NCI-H748 (cell line): ENCODE data around the gene NTRK1.
A peak's percentile ranks its signal among the peaks of the same experiment; 100 is the strongest.
"Not testable (repeated sequence)": the region's sequence is repeated elsewhere in the genome, so short reads cannot be mapped to it uniquely, and the experiment has no call there.

Experiments
- DNase-seq: peaks from one replicate; lab custom pipeline; 2025; ENCODE audit not compliant: unreplicated experiment; lab: John Stamatoyannopoulos, UW

Gene NTRK1

DNA sequence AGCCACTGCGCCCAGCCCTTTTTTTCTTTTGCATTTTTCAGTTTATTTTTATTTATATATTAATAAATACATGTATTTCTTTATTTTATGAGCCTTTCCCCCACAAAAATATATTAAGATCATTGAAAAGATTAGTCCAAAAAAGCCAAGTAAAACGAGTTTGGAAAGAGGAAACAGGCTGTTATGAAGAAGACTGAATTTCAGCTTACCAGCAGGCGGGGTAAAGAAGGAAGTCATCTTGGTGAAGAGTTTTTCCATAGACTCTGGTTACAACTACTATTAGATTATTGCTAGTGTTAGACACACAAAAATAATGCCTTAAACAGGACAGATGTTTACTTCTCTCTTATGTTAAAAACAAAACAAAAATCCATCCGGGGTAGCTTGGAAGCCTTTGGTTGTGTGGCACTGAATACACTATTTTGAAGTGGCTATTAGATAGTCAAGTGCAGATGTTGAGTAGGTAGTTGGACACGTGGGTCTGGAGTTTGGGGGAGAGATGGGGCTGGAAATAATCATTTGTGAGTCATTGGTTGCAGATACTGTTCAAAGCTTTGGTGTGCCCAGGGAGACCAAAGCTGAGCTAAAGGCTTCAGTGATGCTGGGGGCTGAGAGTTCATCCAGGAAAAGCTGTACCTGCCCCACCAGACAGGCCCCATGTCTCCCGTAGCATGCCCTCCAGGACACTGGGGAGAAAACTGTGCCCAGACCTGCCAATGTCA lies 51.1 kb downstream of the NTRK1 start:
- no peak for DNase-seq

DNA sequence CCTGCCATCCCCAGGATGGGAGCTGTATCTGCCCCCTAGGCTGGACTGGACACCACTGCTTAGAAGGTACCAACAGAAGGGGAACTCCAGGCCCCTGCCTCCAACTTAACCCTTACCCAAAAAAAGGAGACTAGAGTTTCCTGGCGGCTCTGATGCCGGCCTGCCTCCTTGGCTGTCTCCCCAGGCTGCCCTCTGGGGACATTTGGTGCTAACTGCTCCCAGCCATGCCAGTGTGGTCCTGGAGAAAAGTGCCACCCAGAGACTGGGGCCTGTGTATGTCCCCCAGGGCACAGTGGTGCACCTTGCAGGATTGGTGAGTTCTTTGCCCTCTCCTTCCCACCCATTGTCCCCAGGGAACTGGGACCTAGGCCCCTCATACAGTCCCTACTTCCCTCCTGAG lies 51.6 kb downstream of the NTRK1 start:
- no peak for DNase-seq

DNA sequence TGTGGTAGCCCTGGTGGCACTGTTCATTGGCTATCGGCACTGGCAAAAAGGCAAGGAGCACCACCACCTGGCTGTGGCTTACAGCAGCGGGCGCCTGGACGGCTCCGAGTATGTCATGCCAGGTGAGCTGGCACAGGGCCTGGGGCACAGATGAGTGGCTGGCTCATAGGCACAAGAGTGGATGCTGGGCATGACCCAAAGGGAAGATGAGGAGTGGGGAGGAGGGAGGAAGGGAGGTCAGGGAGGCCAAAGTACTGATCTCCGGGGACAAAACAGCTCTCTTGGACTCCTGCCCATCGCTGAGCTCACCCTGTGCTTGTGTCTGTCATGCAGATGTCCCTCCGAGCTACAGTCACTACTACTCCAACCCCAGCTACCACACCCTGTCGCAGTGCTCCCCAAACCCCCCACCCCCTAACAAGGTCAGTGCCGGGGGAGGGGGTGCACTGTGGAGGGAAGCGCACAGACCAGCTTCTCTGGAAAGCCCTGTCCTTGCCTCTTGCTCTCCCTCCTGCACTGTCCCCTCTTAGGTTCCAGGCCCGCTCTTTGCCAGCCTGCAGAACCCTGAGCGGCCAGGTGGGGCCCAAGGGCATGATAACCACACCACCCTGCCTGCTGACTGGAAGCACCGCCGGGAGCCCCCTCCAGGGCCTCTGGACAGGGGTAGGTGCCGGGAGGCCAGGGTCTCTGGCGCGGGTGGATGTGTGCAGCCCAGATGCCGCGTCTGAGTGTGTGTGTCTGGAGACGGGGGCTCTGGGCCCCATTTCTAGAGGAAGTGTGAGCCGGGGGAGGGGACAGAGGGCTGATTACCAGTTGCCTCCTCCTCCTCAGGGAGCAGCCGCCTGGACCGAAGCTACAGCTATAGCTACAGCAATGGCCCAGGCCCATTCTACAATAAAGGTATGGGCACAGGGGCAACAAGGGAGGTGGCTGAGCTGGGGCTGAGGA lies 52.5 kb downstream of the NTRK1 start:
- DNase-seq = no peak

DNA sequence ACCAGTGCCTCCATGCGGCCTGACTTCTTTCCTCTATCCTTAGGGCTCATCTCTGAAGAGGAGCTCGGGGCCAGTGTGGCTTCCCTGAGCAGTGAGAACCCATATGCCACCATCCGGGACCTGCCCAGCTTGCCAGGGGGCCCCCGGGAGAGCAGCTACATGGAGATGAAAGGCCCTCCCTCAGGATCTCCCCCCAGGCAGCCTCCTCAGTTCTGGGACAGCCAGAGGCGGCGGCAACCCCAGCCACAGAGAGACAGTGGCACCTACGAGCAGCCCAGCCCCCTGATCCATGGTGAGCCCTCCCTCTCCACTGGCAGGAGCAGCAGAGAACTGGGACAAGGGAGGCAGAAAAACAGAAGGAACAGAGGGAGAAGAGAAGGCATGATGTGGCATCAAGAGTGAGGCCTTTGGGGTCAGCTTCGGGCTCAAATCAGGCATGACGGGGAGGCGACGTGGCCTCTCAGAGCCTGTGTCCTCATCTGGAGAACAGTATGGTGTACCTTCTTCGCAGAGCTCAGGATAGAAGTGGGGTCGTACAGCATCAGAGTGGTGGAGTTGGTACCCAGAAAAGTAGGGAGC lies 53.2 kb downstream of the NTRK1 start:
- no peak for DNase-seq

DNA sequence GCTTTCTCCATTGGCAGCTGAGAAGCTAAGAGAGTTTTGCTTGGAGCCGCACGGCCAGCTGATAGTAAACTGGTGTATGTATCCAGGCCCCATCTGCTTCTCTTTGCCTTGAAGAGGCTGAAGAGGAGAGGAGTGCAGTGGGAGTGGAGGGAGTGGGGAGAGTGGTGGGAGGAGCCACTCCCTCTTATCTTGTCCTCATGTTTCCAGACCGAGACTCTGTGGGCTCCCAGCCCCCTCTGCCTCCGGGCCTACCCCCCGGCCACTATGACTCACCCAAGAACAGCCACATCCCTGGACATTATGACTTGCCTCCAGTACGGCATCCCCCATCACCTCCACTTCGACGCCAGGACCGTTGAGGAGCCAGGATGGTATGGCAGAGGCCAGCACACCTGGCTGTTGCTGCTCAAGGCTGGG lies 53.8 kb downstream of the NTRK1 start:
- no peak for DNase-seq

DNA sequence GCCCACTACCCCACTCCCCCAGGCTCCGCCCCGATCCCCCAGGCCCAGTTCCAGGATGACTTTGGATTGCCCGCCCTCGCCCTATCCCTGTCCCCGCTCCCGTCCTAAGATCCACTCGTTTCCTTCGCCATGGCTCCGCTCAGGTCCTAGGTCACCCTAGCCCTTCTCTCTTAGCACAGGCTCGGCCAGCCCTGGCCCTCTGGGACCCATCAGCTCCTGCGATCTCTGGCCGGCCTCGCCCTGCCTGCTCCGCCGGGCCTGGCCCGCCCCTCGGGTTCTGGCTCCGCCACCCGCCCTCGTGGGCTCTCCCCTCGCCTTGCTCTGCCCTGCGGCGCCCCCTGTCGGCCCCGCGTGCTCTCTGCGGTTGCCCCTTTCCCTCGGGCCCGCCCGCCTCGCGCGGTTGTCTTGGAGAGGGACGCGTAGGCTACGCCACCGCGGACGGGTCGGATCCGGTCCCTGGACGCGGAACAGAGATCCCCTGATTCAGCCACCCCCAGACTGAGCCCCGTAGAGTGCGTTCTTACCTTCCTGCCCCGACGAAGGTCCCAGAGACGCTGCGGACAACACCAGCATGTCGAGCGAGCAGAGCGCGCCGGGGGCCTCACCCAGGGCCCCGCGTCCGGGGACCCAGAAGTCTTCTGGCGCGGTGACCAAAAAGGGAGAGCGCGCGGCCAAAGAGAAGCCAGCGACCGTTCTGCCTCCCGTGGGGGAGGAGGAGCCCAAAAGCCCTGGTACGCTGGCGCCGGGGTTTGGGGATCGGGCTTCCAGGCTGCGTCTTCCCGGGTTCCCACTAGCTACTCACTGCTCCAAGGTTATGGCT lies 59.8 kb downstream of the NTRK1 start, which contains the start of gene LRRC71:
Gene LRRC71, plus strand, starts transcription at position 400 of the 820 bp plus-strand sequence. Its CDS starts 172 bp downstream, at position 572.
- peak; percentile 66 for DNase-seq

DNA sequence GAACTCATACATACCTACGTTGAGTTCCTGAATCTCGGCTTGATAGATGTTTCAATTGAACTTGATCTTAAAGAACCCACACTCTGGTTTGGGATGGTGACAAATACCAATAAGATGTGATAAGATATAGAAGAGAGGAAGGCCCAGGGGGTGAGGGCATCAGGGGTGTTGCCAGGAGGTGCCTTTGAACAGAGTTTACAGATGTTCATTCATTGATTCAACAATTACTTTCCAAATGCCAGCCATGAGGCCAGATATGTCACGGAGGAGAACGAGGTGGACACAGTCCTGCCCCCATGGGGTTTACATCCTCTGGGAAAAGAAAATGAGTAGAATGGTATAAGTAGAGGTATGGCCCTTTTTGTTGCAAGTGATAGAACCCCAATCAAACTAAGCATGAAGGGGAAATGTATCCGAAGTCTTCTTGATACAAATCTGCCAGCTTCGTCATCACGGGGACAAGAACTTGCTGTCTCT lies 60.4 kb downstream of the NTRK1 start:
- DNase-seq = no peak

DNA sequence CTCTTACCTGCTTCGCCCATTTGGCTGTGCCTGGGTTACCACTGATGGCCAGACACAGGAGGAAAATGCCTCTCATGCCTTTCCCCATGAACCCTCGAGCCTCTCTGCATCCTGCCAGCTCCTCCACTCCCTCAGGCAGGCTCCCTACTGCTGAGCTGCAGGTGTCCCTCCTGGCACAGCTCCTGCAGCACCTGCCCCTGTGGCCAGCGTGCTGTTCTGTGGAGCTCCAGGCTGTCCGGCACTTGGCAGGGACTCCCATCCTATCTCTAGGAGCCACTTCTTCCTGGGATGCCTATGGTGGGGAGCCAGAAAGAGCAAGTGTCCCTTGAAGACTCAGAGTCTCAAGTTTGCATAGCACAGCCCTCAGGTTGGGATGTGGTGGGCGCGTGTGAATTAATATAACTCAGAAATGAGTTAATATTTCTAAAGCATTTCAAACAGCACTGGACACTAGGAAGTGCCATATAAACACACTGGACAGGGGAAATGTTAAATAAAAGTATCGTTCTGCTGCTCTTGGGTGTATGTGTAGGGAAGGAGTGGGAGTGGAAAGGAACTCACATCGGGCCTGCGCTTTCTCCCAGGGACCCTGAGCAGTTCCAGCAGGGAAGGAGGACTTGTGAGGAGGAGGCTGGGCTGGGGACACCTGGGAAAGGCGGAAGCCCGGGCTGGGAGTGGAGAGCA lies 62.5 kb downstream of the NTRK1 start:
- DNase-seq = peak; percentile 11

DNA sequence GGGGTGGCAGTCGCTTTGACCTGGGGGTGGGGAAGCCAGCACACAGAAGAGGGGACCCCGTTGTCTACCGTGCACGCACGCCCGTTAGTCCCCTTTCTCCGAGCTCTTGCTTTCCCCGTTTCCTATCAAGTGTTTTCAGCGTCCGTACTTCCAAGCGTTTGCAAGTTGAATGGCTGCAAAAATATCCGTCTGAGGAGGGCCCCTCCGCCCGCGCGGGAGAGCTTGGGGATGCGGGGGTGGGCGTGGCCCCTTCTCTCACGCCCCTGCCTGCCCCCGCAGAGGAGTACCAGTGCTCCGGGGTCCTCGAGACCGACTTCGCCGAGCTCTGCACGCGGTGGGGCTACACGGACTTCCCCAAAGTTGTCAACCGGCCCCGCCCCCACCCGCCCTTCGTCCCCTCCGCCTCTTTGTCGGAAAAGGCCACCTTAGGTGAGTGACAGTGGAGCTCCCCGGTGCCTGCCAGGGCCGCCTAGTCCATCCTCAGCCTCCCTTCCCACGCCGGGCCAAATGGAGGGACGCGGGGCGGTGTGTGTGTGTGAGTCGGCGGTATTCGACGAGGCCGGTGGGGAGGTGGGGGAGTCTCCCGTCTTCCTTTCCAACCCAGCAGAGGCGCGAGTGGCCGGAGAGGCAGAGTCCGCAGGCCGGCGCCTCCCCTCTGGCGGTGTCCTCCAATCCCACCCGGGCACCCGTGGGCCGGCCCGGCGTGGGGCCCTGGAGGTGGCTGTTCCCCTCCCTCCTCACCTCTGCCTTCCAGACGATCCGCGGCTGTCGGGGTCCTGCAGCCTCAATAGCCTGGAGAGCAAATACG lies 63.2 kb downstream of the NTRK1 start:
- no peak for DNase-seq

DNA sequence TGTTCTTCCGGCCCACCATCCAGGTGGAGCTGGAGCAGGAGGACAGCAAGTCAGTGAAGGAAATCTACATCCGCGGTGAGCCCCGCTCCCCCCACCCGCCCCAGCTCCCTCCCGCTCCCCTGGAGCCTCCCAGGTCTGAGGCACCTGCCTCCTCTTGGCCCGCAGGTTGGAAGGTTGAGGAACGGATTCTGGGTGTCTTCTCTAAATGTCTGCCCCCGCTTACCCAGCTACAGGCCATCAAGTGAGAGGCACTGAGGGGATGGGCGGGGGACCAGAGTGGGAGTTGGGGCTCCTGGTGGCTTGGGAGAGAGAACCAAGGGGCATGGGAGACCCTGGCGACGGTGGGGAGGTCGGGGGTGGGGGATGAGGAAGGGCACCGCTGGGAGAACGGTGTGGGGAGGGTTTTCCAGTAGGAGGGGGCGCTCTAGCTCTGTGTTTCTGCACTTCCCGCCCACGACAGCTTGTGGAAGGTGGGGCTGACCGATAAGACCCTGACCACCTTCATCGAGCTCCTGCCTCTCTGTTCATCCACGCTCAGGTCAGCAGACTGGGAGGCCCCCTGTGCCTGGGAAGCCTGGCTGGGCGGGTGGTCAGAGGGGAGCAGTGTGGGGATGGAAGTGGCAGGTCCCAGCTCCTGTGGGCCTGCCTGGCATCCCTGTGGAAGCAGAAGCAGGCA lies 64.0 kb downstream of the NTRK1 start:
- DNase-seq = peak; percentile 3

DNA sequence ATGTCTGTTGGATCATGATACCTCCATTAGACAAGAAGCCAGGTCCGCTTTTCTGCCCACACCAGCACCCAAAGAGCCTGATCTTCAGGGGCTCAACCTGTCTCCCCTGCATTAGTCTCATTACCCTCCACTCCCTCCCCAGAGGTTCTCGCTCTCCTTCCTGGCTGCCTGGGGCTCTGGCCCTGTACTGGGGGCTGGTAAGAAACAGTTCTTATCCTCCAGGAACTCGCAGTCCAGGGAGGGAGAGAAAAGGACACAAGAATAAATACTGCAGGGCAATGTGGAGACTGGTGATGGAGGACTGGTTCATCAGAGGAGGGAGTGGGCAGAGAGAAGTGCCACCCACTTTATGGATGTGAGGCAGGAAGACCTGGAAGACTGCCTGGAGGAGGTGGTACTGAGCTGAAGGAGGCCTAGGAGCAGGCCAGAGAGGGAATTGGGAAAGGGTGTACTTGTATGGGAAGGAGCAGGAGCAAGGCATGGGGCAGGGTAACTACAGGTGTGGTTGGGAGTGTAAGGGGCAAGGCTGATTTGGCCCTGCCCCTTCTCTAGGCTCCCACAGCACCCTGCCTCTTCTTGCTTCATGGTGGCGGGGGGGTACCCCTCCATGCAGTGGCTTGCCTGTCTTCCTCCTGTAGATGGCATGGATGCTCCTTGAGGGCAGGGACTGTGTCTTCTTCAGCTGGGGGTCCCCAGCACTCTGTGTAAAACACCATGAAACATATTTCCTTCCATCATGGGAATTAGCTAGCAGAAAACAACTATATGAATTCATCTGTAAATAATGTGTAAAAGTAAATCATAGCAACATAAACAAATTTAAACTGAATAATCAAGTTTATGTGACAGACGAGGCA lies 64.7 kb downstream of the NTRK1 start:
- no peak for DNase-seq

DNA sequence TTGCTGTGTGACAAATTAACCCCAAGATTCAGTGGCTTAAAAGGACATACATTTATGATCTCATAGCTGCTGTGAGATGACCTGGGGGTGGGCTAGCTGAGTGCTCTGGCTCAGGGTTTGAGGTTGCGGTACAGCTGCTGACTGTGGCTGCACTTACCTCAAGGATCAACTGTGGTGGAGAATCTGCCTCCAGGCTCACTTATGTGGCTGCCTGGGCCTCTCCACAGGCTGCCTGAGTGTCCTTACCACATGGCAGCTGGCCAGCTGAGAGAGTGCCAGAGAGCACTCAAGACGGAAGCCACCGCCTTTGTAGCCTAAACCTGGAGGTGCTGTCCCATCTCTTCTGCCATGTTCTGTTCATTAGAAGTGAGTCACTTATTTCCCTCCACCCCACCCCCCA lies 65.5 kb downstream of the NTRK1 start:
- DNase-seq = peak; percentile 19

DNA sequence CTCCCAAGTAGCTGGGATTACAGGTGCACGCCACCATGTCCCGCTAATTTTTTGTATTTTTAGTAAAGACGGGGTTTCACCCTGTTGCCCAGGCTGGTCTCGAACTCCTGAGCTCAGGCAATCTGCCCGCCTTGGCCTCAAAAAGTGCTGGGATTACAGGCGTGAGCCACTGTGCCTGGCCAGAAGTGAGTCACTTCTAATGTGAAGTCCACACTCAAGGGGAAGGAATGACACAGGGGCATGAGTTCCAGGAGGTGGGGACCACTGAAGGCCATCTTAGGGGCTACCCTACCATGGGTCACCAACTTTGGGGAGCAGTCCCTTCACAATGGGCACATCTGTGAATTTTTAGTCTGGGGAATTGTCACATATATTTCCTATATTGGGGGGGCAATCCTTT lies 66.0 kb downstream of the NTRK1 start:
- DNase-seq = not testable (repeated sequence)

DNA sequence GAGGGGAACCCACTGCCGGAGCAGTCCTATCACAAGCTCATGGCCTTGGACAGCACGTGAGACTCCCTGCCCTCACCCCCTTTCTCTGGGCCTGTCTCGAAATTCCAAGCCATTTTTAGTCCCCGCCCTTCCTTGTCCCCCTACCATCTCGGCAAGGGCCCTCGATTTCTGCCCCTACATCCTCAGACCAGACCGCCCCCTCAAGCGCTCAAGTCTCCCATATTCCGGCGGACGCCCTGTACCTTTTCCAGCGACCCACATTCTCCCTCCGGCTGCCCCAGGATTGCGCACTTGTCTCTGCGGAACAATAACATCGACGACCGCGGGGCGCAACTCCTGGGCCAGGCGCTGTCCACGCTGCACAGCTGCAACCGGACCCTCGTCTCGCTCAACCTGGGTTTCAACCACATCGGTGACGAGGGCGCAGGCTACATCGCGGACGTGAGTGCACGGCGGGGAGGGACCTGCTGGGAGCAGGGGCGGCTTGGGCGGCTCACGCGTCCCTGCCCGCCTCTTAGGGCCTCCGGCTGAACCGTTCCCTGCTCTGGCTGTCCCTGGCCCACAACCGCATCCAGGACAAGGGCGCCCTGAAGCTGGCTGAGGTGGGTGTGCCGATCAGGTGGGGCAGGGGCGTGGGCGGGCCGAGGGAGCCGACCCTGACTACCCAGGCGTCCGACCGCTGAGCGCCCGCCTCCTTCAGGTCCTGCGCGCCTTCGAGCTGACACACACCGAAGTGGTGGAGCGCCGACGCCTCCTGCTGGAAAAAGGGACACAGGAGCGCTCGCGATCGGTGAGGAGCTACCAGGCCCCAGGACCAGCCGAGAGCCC lies 66.8 kb downstream of the NTRK1 start:
- peak; percentile 85 for DNase-seq

DNA sequence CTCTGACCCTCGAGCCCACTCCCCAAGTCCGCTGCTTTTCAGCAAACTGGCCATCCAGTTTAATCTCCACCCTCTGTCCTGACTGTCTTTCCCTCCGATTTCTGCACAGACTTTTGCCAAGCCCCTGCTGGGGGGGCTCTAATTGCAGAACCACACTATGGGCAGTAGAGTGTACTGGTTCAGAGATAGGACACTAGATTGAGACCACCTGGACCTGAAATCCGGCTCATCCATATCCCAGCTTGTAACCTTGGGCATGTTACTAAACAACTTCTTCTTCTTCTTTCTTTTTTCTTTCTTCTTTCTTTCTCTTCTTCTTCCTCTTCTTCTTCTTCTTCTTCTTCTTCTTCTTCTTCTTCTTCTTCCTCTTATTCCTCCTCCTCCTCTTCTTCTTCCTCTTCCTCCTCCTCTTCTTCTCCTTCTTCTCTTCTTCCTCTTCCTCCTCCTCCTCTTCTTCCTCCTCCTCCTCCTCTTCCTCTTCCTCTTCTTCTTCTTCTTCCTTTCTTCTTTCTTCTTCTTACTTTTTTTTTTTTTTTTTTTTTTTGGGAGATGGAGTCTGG lies 67.5 kb downstream of the NTRK1 start:
- DNase-seq = no peak

DNA sequence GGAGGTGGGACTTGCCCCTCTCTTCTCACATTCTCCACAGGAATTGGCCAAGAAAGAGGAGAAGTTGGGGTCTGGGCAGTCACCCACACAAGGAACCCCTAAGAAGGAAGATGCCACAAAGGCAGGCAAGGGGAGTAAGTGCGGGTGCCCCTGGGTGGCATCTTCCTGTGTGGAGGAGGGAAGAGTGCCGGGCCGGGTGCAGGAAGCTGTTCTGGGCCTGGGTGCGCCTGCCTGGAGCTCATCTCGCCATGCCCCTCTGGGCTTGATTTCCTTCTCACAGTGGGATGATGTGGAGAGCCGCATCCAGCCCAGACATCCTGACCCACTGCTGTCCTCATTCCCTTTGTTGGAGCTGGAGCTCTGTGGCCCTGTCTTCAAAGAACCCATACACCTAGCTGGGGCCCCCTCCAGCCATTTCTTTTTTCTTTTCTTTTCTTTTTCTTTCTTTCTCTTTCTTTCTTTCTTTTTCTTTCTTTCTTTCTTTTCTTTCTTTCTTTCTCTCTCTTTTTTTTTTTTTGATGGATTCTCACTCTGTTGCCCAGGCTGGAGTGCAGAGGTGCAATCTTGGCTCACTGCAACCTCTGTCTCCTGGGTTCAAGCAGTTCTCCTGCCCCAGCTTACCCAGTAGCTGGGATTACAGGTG lies 69.1 kb downstream of the NTRK1 start:
- DNase-seq = no peak
